HG03066 (cell line): ENCODE results near the gene TMBIM4.
"Not testable (repeated sequence)": the region's sequence is repeated elsewhere in the genome, so short reads cannot be mapped to it uniquely, and the experiment has no call there.

ENCODE experiments used
- ATAC-seq: cut with Tn5 transposase; IDR thresholded peaks from one replicate; pipeline ENCODE4 v1.9.1; 2021; ENCODE audit warnings: low read depth; ENCODE audit not compliant: unreplicated experiment

Gene TMBIM4

GRCh38 chr12:66187036-66187435, 17.2 kb upstream of the TMBIM4 start:
- no peak for ATAC-seq

- ATAC-seq, result not testable (repeated sequence)
Measured at GRCh38 chr12:66184822-66185221, 15.0 kb upstream of the TMBIM4 start.

- ATAC-seq, result no peak
Measured at GRCh38 chr12:66182956-66183355, 13.2 kb upstream of the TMBIM4 start.

GRCh38 chr12:66176105-66176900, 6.5 kb upstream of the TMBIM4 start:
- ATAC-seq, result no peak

DNA sequence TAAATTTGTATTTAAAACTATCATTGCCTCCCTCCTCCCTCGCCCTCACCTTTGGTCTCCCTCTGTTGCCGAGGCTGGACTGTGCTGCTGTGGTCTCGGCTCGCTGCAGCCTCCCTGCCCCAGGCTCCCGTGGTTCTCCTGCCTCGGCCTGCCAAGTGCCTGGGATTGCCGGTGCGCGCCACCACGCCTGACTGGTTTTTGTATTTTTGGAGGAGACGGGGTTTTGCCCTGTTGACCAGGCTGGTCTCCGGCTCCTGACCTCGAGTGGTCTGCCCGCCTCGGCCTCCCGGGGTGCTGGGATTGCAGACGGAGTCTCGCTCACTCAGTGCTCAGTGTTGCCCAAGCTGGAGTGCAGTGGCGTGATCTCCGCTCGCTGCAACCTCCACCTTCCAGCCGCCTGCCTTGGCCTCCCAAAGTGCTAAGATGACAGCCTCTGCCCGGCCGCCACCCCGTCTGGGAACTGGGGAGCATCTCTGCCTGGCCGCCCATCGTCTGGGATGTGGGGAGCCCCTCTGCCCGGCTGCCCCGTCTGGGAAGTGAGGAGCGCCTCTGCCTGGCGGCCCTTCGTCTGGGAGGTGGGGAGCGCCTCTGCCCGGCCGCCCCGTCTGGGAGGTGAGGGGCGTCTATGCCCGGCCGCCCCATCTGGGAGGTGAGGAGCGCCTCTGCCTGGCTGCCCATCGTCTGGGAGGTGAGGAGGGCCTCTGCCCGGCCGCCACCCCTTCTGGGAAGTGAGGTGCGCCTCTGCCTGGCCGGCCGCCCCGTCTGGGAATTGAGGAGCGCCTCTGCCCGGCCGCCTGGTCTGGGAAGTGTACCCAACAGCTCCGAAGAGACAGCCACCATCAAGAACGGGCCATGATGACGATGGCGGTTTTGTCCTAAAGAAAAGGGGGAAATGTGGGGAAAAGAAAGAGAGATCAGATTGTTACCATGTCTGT, 4.9 kb upstream of the TMBIM4 start:
- ATAC-seq, result not testable (repeated sequence)

DNA sequence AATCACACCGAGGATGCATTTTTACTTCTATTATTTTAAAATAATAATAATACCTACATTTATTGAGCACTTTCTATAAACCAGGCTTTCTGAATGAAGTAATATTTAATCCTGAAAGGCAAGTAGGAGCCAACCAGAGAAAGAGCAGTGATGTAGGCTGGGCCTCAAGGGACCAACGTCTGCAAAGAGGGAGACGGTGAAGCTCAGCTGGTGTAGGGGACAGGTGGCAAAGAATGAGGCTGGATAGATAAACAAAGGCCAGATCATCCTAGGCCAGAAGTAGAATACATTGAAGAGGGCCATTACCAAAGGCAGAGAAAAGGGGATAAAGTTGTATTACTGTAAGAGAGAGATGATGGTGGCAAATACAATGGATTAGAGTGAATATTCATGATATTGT, 810 bp upstream of the TMBIM4 start:
- ATAC-seq, result no peak

DNA sequence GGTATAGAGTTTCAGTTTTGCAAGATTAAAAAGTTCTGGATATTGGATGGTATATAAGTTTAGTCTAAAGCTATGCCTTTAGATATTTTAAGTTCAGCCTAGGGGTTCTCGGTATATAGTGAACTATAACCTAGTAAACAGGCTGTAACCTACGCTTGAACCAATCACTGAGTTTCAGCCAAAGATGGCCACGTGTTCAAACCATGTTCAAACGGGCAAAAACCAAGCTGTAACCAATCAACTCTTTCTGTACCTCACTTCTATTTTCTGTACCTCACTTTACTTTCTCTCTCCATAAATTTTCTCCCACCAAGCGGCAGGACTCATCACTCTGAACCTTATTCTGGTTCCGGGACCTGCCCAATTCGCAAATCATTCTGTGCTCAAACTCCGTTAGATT, 1.4 kb downstream of the TMBIM4 start:
- ATAC-seq, result no peak

- ATAC-seq, result no peak
Measured at GRCh38 chr12:66166561-66166960, 3.2 kb downstream of the TMBIM4 start.

GRCh38 chr12:66165141-66165540, 4.7 kb downstream of the TMBIM4 start:
- no peak for ATAC-seq

- no peak for ATAC-seq
Measured at GRCh38 chr12:66164349-66164821, 5.4 kb downstream of the TMBIM4 start.

DNA sequence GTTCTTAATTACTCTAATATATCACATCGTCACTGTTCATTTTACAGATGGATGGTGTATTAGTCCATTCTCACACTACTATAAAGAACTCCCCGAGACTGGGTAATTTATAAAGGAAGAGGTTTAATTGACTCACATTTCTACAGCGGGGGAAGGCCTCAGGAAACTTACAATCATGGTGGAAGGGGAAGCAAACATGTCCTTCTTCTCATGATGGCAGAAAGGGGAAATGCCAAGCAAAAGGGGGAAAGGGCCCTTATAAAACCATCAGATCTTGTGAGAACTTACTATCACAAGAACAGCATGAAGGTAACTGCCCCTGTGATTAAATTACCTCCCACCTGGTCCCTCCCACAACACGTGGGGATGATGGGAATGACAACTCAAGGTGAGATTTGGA, 6.5 kb downstream of the TMBIM4 start:
- no peak for ATAC-seq

DNA sequence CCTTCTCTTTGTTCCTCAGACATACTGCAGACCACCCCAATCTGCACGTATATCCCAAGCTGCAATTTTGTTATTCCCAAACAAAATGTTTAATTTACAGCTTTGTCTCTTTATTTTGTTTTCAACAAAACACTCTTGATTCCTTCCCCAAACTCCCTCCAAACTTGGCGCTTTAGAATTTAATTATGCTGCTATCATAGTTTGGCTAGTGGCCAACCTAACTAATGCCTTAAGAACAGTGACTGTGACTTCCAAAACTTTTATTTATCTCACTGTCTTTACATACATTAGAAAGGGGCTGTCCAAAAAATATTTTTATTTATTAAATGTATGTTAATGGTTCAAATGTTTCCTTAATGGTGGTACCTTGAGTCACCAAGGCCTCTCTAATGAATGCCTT, 7.1 kb downstream of the TMBIM4 start:
- no peak for ATAC-seq

GRCh38 chr12:66160704-66161103, 9.1 kb downstream of the TMBIM4 start:
- no peak for ATAC-seq

DNA sequence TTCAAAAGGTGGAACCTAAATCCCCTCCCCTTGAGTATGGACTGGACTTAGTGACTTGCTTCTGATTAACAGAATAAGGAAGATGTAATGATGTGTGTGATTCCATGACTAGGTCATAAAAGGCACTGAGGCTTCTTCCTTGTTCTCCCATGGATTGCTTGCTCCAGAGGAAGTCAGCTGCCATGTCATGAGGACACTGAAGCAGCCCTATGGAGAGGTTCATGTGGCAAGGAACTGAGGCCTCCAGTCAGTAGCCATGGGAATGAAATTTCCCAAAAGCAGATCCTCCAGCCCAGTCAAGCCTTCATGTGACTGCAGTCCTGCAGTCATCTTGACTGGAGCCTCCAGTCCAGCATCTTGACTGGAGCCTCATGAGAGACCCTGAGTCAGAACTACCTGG, 10.7 kb downstream of the TMBIM4 start:
- no peak for ATAC-seq

- no peak for ATAC-seq
Measured at GRCh38 chr12:66156654-66157053, 13.1 kb downstream of the TMBIM4 start.

- ATAC-seq, result no peak
Measured at GRCh38 chr12:66154776-66155175, 15.0 kb downstream of the TMBIM4 start.

GRCh38 chr12:66152732-66153131, 17.1 kb downstream of the TMBIM4 start:
- ATAC-seq, result no peak

- no peak for ATAC-seq
Measured at GRCh38 chr12:66149702-66150398, 19.9 kb downstream of the TMBIM4 start.

DNA sequence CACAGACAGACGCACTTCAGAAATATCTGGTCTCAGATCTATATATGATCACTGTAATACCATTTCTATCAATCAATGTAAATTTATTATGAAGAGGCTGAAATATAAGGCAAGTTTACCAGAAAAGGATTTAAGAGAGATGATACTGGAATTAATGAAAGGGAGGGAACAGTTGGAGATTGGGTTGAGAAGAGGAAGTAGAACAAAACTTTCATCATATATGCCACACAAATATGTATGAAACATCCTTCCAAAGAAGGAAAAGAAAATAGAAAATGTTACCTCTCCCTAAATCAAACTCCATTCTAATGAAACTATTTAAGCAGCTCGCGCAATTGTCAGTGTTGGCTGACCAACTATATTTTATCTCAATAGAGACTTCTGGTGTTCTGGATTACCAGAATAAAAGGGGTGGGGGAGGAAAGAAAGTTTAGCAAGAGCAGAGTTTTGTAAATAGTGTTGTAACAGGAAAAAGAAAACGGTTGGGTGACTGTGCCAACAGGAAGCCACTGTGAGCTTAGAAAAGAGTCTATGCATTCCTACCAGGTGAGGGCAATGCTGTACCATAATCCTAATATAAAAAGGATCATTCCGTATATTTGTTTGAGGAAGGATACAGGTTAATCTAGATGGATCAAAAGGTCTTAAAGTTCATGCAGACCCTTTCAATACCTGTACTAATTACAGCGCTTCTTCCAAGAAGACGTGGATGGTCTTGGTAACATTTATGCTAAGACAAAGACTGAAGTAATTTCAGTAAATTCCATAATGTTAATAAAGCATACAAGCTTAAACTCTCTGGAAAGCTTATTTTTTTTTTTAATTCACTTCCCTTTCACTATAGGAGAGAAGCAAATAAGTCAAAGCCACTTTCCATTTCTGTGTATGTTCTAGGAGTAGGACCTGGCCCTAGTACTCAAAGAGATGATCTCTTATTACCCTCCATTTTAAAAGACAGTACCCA, 24.7 kb downstream of the TMBIM4 start:
- no peak for ATAC-seq

- no peak for ATAC-seq
Measured at GRCh38 chr12:66143868-66144267, 25.9 kb downstream of the TMBIM4 start.
